ENCODE results near the gene NEUROD4.

Gene NEUROD4

DNA sequence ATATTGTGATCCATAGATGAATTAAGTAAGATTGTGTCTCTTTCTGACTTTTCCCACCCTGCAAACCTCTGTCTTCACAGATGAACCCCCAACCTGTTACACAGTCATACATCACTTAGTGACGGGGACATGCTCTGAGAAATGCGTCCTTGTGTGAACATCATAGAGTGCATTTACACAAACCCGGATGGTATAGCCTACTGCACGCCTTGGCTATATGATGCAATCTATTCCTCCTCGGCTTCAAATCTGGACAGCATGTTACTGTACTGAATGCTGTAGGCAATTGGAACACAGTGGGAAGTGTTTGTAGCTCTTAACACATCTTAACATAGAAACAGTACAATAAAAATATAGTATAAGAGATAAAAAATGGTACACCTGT lies 27.8 kb upstream of the NEUROD4 start:
- TF ChIP-seq, protein P1, sequence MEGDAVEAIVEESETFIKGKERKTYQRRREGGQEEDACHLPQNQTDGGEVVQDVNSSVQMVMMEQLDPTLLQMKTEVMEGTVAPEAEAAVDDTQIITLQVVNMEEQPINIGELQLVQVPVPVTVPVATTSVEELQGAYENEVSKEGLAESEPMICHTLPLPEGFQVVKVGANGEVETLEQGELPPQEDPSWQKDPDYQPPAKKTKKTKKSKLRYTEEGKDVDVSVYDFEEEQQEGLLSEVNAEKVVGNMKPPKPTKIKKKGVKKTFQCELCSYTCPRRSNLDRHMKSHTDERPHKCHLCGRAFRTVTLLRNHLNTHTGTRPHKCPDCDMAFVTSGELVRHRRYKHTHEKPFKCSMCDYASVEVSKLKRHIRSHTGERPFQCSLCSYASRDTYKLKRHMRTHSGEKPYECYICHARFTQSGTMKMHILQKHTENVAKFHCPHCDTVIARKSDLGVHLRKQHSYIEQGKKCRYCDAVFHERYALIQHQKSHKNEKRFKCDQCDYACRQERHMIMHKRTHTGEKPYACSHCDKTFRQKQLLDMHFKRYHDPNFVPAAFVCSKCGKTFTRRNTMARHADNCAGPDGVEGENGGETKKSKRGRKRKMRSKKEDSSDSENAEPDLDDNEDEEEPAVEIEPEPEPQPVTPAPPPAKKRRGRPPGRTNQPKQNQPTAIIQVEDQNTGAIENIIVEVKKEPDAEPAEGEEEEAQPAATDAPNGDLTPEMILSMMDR (IDR thresholded peaks at IDR 0.05; ENCODE audit: control extremely low read depth, extremely low read depth, low read depth, missing control alignments): no peak
- ChIA-PET POLR2A (interaction anchor here (0.8 kb wide), 1 partner anchor 10 kb away, joined by 3 read pairs; no protein-coding TSS in a partner anchor), CTCF (interaction anchor here (0.7 to 17.9 kb wide), 27 partner anchors 9 to 286 kb away, joined by 3 to 646 read pairs (median 8); partner anchors contain the start of genes MUCL1, NEUROD4 and TESPA1)
- DNase-seq (ENCODE audit: extremely low spot score): no peak

DNA sequence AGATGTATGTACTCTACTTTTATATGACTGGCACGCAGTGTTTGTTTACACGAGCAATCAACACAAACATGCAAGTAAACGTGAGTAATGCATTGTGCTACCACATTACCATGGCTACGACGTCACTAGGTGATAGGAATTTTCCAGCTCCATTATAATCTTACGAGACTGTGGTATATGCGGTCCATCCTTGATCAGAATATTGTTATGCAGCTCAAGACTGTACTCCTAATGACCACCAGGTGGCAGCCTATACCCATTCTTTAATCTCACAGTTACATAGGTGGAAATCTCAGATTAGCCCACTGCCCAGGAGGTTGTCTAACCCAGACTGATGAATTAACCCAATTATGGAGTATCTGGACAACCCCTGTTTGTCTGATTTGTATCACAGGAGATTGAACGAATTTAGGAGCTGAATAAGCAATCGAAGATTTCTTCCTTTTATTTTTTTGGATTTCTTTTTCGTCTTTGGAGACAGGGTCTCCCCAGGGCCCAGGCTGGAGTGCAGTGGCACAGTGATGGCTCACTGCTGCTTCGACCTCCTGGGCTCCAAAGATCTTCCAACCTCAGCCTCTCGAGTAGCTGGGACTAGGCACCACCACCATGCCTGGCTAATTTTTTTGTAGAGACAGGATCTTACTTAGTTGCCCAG lies 26.5 kb upstream of the NEUROD4 start:
- POLR2A ChIA-PET: interaction anchor here (1.2 kb wide), 1 partner anchor 78 kb away, joined by 4 read pairs; no protein-coding TSS in a partner anchor

DNA sequence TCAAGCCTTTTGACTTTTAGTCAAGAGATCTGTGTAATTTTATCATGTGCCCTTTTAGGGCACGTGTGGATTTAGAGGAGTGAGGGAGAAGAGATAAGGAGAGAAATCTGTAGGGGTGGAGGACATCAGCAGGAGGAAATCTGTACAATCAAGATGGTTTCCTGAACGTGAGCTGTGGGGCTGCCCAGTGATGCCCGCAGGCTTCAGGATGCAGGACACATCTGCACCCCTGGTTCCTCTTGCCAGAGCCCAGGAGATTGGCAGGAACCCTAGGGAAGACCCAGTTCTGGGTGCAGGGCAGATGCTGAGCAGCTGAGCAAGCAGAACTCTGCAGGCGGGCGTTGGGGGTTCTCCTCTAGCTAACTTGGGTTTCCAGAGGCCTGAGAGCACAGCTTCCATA lies 23.6 kb upstream of the NEUROD4 start:
- TF ChIP-seq, protein P1 (IDR thresholded peaks at IDR 0.05; ENCODE audit: control extremely low read depth, extremely low read depth, low read depth, missing control alignments): no peak
- ChIA-PET POLR2A (no interaction called here), CTCF (interaction anchor here (1.6 to 17.9 kb wide), 4 partner anchors 11 to 246 kb away, joined by 6 to 646 read pairs (median 26); no protein-coding TSS in a partner anchor)
- DNase-seq (ENCODE audit: extremely low spot score): no peak

More for the DNA sequence above, 26.5 kb upstream of the NEUROD4 start:
- CTCF ChIA-PET: interaction anchor here (0.7 to 17.9 kb wide), 46 partner anchors 10 to 629 kb away, joined by 3 to 646 read pairs (median 6); partner anchors contain the start of genes NEUROD4 and TESPA1
- peak; percentile 64 for DNase-seq (ENCODE audit: extremely low spot score)
- TF ChIP-seq, protein P1 (IDR thresholded peaks at IDR 0.05; ENCODE audit: control extremely low read depth, extremely low read depth, low read depth, missing control alignments): peak; percentile 58

DNA sequence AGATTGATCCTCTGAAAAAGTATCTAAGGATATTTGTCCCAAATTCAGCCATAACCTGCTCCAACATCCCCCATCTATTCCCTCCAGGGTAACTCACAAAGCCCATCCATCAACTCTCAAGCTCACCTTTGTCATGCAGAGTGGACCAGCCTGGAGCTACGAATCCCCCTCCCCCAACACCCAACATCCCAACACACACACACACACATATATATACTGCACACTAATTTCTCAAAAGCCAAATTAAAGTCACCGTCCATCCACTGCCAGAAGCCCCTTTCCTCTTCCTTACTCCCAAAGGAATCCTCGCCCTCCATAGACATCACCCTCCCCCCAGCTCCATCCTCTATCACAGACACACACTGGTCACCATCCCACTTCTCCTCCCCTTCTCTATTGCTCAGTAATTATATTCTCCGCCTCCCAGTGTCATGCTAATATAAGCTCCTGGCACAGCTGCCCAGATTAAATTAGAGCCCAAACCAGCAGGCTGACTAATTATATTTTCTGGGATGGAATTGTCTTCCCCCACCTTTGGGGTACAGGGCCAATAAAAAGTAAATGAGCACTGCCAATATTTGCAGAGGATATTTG lies 21.7 kb upstream of the NEUROD4 start:
- ChIA-PET CTCF (interaction anchor here (0.7 to 17.9 kb wide), 11 partner anchors 9 to 339 kb away, joined by 3 to 646 read pairs (median 3); partner anchors contain the start of gene TESPA1), POLR2A (no interaction called here)
- DNase-seq (ENCODE audit: extremely low spot score): no peak
- TF ChIP-seq, protein P1 (IDR thresholded peaks at IDR 0.05; ENCODE audit: control extremely low read depth, extremely low read depth, low read depth, missing control alignments): no peak

DNA sequence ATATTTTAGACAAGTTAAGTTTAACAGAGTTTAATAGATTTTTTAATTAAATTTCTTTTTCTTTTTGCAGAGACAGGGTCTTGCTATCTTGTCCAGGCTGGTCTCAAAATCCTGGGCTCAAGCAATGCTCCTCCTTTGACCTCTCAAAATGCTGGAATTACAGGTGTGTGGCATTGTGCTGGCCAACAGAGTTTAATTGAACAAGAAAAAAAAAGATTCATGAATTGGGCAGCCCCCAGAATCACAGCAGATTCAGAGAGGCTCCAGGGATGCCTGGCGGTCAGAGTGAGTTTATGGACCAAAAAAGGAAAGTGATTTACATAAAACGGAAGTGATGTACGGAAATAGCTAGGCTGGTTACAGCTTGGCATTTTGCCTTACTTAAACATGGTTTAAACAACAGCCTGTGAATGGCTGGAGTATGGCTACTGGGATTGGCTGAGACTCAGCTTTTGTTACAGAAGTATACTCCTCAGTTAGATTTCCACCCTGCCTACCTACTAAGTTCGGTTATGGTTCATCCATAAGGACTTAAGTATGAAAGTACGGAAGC lies 20.7 kb upstream of the NEUROD4 start:
- CTCF ChIA-PET: interaction anchor here (17.9 kb wide), 1 partner anchor 72 kb away, joined by 646 read pairs; no protein-coding TSS in a partner anchor
- POLR2A ChIA-PET: no interaction called here

More for the DNA sequence above, 20.7 kb upstream of the NEUROD4 start:
- TF ChIP-seq, protein P1 (IDR thresholded peaks at IDR 0.05; ENCODE audit: control extremely low read depth, extremely low read depth, low read depth, missing control alignments): no peak
- no peak for DNase-seq (ENCODE audit: extremely low spot score)
